Fibroblast of gingiva (primary cell): ENCODE results near the gene DNPH1.
A peak's percentile ranks its signal among the peaks of the same experiment; 100 is the strongest.

Experiments used
- DNase-seq: peaks from one replicate; pipeline ENCODE4 v3.0.0-alpha.2; 2011; ENCODE audit warnings: low read depth

The DNPH1 gene, protein sequence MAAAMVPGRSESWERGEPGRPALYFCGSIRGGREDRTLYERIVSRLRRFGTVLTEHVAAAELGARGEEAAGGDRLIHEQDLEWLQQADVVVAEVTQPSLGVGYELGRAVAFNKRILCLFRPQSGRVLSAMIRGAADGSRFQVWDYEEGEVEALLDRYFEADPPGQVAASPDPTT

DNA sequence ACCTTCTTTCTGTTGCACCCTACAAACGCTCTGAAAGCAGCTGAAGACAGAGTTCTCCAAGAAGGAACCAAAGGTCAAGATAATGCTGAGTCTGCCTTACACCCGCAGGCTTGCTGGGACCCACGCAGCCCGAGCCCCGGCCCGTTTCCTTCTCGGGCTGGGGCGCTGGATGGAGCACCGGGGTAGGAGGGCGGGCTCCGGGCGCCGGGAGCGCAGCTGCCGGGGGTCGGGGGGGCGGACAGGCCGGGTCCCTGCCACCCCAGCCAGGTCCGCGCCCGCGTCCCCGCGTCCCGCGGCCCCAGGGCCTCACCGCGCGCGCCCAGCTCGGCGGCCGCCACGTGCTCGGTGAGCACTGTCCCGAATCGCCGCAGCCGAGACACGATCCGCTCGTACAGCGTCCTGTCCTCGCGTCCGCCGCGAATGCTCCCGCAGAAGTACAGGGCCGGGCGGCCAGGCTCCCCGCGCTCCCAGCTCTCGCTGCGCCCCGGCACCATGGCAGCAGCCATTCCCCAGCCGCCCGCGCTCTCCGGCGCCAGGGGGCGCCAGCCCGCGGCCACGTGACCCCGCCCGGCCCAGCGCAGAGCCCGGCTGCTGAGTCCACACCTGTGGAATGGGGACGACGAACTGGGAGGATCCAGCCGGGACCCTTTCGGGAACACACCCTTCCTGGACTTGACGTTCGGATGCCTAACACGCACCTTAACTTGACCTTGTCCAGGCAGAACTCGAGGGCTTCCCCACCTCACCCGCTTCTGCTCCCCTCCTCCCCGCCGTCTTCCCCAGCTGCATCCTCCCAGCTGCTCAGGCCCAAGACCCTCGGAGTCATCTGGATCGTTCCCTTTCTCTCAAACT lies at the start of gene DNPH1:
TSS of gene DNPH1 (minus strand) at position 531 of the 852 bp plus-strand sequence. CDS start at position 506, 25 bp downstream.
- peak; percentile 47 for DNase-seq

DNA sequence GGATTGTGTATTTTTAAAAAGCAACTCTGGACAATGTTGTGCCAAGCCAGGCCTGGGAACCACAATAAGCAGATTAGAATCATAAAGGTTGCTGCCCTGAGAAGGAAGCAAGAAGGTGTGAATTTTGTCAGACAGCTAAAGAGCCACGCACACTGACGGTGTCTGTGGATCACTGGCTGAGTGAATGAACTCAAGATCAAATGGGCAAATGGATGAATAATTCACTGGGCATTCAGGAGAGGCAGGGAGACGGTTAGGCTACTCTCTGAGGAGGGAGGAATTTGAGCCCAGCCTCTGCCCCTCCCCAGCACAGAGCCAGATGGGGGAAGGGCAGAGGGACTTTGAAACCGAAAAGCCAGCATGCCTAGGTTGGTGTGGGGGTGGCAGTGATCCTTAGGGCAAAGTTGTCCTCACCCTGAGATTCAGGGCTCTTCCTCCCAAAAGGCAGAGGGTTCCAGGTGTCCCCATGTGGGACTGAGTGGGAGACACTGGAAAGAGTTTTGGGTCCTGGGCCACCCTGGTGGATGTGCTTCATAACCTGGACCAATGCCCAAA lies 49.3 kb upstream of the DNPH1 start:
- no peak for DNase-seq

DNA sequence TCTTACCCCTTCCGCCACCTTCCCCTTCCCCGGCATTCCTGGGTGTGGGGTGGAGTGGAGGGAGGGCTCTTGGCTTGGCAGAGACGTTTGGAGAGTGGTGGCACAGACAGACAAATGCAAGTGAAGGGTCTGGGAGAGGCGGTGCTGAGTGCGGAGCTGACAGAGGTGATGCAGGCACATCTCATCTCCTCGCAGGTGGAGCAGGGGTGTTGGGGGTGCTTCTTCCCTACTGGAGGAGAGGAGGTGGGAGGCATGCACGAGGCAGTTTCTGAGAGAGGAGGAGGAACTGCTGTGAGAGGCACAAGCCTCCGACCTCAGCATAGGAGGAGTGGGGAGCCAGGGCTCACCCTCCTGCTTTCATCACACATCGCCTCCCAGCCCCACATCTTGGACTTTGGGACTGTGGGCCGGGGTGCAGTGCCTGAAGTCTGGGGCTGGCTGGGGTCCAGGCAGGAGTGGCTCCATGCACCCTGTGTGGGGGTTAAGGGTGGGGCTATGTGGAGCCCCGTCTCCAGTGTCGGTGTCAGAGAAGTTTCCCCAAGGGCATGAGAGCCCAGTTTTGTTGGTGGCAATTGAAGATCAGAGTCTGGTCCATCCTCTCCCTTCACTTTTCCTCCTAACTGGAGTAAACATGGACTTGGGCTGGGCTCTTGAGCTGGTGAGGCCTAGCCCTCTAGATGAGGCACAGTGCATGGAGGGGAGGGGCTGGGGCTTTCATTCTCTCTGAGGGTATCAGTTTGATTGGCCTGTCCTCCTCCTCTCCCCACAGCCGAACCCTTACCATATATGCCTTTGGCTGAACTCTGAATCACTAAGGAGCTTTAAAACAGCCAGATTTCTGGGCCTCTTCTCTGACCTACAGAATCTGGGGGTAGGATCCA lies 48.6 kb upstream of the DNPH1 start:
- no peak for DNase-seq

DNA sequence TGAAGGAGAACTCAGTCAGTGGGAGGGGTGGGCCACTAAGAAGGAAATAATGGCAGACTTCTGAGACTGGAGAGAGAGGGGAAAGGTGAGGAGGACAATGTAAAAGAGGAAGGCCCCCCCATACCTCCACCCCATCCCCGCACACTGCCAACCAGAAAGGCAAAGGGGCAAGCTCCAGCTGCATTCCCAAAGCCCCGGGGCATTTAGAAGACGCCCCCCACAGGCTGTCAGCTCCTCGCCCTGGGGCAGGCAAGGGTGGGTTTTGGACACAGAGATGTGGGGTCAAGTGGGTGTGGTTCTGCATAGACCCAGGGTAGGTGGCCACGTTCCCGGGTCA lies 48.0 kb upstream of the DNPH1 start:
- DNase-seq: no peak

DNA sequence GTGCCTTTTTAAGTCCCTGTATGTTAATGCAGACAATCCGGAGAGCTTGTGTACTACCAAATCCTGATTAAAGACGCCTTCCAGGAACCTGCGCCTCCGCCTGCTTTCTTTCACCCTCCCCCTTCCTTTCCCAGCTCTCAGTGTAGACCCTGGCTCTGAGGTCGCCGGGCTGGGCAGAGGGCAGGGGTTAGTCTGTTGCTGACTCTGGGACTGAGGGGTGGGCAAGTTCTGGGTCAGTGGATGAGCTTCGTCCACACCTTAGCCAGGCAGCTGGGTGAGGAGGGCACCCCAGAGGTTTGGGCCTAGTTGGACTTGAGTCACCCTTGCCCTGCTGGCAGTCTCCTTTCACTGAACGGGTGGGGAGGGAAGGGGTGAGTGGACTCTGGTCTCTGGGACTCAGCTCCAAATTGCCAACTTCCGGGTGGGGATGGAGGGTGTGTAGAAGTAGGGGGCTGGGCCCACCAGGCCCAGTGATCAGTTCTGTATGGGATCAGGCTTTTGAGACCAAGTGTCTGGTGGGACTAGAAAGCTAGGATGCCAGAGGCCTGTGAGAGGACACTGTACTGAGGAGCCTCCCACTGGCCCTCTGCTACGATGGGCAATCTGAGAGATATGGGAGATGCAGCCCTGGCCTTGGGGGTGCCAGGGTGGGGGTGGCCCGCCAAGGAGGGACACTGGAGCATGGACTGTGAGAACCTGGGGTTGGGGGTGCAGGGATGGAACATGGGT lies 47.5 kb upstream of the DNPH1 start:
- no peak for DNase-seq

DNA sequence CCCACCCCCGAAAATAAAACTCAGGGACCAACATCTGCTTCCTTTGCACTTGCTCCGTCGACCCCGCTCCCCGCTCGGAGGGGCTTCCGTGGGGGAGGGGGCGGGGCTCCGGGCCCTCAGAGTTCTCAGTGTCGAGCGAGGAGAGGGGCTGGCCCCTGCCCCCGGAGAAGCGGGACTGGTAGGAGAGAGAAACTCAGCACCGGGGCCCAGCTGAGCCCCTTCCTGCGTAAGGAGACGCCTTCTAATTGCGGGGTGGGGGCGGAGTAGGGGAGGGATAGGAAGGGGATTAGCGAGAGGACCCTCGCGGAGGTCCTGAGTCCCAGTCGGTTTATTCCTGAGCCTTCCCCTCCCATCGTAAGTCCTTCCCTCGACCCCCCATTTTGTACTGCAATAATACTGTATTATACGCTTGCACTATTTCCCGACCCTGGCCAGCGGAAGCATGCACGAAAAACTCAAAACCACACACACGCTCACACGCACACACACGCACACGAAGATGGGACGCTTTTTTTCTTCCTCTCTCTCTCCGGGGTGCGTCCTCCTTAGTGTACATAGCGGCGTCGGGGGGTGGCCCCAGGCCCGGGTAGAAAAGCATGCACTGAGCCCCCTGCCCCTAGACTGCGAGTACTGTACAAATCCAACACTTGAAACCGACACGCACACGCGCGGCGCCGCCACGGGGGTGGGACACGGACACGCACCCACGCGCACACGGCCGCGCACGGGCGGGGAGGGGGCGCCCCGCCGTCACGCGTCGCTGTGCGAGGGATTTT lies 46.7 kb upstream of the DNPH1 start:
- DNase-seq: no peak

DNA sequence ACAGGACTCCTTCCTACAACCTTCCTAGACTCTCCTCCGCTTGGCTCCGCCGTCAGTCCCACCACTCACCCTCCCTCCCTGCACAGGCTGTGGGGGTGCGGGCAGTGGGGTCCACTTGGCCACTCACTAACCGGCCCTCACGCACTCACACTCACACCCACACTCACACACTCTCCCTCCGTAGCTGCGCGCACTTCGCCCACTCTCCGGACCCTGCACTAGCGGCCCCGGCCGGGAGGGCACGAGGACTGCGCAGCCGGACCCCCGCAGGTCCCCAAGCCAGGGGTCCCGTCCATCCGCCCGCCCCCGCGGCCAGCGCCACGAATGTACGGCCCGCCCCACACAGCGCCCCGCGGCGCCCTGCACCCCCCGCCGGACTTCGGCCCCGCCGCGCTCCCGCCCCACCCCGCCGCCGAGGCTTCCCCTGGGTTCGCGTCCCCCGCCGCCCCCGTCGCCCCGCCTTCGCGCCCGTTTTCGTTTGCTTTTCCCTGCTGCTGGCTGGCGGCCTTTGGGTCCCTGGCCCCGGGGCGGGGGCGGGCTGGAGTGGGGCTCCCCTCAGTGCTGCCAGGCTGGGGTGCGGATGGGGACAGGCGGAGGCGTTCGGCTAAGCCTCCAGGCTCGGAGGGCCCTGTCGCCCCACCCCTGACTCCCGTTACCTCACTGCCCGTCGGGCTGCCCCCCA lies 45.8 kb upstream of the DNPH1 start:
- DNase-seq: no peak

DNA sequence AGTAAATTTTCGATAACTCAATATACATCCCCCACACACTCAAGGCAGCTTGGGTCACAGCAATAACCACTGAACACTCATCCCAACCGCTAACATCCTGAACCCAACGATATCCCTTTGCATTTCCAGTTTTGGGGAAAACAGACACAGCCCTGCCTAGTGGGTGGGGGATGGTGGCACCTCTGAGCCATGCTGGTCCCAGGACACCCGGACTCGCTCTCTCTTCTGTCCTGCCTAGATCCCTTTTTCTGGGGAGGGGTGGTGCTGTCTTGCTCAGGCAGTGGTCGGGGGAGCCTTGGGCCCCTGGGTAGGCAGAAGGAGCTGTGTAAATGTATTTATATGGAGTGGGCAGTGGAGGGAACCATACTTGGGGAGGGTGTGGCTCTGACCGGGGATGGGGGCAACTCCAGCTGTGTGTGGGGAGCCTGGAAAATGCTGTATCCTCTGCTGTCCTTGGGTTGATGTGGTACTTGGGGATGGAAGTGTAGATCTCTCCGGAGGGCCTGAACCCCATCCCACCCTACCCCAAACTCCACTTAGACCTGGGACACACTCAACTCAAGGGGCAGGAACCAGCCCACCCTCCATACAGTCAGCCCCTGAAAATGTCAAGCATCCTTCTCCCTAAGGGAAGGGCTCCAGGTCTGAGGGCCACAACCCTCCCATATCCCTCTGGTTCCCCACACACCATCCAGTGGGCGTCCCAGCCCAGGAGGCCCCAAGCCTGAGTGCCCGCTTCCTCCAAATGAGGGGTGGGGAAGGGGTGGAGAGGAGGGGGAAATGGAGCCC lies 45.0 kb upstream of the DNPH1 start:
- DNase-seq: no peak

DNA sequence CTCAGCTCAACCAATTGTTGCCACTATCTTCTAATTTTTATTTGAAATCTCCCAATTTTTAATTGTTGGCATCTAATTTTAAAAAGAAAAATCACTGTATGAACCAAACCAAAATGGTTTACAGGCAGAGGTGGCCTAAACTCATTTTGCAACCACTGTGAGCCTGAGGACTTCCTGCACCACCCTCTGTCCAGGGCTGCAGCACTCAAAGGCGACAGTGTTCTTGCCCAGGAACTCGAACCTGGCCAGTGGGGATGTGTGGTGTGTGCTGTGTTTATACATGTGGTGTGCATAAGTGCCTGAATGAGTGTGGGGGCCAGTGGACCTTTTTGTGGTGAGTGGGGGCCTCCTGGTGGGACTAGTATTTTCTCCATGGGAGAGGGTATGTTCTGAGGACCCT lies 44.4 kb upstream of the DNPH1 start:
- no peak for DNase-seq

DNA sequence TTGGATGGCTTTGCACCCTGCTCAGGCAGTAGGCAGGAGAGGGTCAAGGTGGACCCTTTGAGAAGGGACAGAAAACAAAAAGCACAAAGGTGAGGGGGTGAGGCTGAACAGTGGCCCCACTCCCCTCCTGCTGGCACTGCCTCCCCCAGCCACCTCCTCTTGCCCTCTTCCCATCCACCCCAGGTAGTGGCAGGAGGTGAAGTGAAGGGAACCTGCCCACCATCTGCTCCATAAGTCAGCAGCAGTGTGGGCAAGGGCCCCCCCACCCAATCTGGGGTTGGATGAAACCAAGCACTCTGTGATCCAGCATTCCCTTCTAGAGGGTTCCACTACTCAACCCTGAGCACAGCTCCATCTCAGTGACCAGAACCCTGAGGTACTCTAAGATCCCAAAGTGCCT lies 42.7 kb upstream of the DNPH1 start:
- DNase-seq: no peak

DNA sequence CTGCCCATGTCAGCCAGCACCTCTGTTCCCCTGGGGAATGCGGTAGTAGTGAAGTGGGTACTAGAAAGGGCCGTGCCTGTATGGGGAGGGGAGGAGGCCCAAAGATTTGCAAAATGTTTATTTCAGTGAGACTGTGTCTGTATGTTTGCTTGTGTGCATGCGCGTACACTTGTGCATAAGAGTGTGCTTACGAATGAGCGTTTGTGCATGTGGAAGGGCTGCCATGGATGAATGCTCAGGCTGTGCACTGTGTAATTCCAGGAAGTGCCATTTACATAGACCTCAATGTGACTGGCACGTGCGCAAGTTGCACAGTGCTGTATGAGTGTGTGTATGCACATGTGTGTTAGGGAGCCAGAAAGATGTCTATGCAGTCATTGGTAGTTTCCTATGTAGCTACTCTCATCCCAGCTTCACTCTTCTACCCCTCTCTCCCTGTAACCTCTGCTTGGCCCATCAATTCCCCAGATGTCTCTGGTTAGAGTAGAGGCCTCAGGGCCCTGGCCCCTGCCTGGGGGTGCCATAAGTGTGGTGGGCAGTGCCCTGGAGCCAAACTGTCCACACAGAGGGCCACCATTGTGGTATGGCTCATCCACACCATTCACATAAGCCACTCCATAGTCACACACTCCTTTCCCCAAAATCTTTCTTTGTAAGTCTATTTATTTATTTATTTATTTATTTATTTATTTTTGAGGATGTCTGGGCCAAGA lies 42.0 kb upstream of the DNPH1 start:
- no peak for DNase-seq

DNA sequence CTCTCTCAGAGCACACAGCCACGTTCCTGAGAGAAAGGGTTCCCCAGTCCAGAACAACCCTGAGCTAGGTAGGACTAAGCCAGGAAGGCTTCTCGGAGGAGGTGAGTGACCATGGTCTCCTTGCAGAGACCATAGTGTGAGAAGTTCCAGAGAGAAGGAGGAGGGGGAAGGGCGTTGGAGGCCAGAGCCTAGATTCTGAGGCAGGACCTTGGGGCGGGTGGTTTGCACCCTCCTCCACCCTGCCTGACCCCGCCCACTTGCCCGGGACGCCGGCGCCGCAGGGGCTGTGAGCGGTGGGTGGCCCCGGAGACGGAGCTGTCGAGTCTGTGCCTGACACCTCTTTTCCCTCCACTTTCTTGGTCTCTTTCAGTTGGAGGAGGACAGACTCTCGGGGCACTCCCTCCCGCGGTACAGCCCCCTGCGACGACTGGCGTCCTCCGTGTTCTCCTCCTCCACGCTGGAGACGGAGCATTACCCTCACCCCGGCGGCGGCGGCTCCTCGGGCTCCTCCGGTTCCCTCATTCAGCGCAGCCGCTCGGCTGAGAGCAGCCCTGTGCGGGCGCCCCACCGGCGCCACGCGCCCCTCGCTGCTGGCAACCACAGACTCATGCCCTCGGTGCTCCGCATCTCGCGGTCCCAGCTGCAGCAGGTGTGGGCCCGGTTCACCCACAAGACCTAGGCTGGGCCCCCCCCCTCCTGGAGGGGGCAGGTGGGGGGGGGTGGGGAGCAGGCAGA lies 40.2 kb upstream of the DNPH1 start:
- DNase-seq: no peak

DNA sequence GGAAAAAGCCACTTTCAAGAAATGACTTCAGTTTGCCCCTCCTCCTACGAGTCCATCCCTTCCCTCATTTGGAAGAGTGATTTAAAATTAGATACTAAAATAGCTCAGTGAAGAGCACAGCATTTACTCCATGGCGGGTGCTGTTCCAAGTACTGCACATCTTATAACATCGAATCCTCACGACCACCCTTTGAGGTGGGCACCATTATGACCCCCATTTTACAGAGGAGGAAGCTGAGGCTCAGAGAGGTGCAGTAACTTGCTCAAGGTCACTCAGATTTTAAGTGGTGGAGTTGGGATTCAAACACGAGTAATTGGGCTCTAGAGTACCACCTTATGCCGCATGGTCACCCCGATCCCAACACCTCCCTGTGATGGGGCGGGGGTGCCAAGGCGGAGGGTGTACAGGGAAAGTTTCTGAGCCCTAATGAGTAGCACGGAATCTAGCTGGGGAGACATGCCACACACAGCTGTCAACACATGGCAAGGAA lies 39.5 kb upstream of the DNPH1 start:
- no peak for DNase-seq

DNA sequence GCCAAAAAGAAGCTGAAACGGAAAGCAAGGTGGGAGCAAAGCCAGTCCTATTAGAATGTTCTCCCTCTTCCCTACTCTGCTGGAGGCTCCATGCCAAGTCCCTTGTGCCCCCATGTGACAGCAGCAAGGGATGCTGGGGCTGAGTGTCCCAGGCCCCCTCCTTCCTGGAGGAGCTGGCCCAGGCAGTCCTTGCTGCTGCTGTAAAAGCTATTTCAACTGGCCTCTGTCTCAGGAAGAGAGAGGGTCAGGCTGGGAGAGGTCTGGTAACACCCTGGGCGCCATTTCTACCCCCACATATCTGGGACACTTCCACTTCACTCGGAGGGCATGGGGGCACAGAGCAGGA lies 39.0 kb upstream of the DNPH1 start:
- no peak for DNase-seq

DNA sequence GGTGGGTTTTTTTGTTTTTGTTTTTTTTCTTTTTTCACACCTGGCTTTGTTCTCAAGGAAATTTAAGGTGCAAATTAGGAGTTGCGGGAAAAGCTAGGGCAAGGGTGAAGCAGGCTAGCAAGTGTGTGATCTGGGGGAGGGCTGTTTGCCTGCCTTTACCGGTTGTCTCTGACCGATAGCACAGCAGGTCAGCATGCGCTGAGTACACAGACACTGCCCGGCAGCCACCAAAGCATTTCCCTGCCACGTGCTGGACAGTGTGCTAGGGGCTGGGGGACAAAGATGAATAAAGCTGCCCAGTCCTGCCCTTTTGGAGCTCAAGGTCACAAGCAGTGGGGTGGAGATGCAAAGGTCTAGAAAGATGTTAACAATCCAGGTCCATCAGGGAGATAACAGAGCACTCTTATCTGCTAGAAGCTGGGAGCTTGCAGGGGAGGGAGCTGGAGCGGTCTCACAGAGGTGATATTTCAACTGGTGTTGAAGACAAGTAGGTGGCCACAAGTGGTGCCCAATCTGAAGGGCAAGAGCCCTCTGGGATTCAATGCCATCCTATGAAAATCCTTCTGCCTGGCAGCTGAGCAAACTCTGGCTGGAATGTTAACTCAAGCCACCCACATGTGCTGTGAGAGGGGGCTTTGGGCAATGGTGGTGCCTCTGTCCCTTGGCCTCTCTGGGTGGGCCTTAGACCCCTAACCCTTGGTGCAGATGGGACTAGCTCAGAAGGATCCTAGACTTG lies 38.5 kb upstream of the DNPH1 start:
- DNase-seq: no peak

DNA sequence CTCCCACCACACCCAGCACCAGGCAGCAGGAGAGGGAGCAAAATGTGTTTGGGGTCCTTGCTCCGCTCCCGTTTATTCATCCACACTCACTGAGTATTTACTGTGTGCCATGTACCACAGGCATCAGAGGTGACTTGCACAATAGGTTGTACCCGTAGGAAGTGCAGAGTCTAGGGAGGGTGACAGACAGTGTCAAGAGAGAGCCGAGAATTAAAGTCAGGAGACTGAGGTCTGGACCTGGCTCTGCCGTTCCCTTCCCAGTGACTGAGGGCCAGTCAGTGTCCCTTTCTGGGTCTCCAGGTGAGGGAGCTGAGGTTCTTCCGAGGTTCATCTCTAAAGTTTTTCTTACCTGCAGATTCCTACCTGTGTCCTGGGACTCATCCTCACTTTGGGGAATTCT lies 36.3 kb upstream of the DNPH1 start:
- DNase-seq: no peak

DNA sequence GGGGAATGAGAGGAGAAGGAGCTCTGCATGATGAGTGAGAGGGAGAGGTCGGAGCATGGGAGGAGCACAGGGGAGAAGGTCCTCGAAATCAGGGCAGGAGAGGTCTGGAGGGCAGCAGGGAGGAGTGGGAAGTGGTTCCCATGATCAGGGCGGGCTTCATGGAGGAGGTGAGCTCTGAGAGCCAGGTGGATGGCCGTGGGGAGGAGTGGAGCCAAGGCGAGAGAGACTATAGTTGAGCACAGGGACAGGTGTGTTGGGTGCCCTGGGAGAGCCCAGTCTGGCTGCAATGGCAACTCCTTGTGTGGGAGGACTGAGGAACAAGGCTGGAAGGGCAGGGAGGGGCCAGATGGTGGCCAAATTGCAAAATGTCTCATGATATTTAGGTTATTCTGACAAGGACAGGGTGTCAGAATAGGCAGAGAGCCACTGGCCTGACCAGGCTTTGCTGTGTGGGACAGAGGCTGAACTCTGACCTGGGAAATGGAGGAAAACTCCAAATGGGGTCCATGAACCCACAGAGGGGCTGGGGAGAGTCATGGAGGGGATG lies 35.4 kb upstream of the DNPH1 start:
- DNase-seq: no peak
